Transverse colon (tissue), 4 donors: ENCODE measurements around the gene MT1F. TPM values are rescaled to one million over a fixed set of nuclear protein-coding genes. Genes with fewer than 3 reads are reported as not detected.

Experiments
- DNase-seq: peaks from one replicate; pipeline ENCODE4 v3.0.0-alpha.2; 2019
- H3K27ac ChIP-seq, 4 donors: fragments of 200-600 bp; sonication (generic); 2 replicates each; pipeline ENCODE4 v1.5.1; 2016 to 2018; ENCODE audit warnings: inconsistent platforms in 4 of 4
- H3K27me3 ChIP-seq: fragments of 200-600 bp; sonication (generic); 2 replicates; pipeline ENCODE4 v1.5.1; 2017; ENCODE audit warnings: inconsistent platforms
- H3K36me3 ChIP-seq, 4 donors: fragments of 200-600 bp; sonication (generic); 2 replicates each; pipeline ENCODE4 v1.5.1; 2017 to 2019; ENCODE audit warnings: inconsistent platforms in 4 of 4
- H3K4me1 ChIP-seq, 4 donors: fragments of 200-600 bp; sonication (generic); 2 replicates each; pipeline ENCODE4 v1.5.1; 2017 to 2020; ENCODE audit warnings: inconsistent platforms in 4 of 4
- H3K4me3 ChIP-seq, 4 donors: fragments of 200-600 bp; sonication (generic); 1 replicate in 1 of 4; 2 replicates in 3 of 4; pipeline versions ENCODE4 v1.5.1 to v1.6.1; 2017 to 2019; ENCODE audit warnings: inconsistent platforms in 4 of 4
- H3K9me3 ChIP-seq, 2 donors: fragments of 200-600 bp; sonication (generic); 2 replicates each; pipeline ENCODE4 v1.5.1; 2017 to 2019; ENCODE audit warnings: inconsistent platforms in 2 of 2
- CTCF ChIP-seq, 5 experiments: fragments of 200-600 bp in 3 of 5; fragments of 450-650 bp in 2 of 5; sonication (generic) in 3 of 5; IDR thresholded peaks; 1 replicate in 2 of 5; 2 replicates in 3 of 5; pipeline ENCODE4 v1.5.1; 2016 to 2017; ENCODE audit warnings: antibody characterized with exemption in 5 of 5, inconsistent platforms in 3 of 5, mild to moderate bottlenecking in 2 of 5, moderate library complexity in 1 of 5
- EP300 ChIP-seq: sonication (generic); formaldehyde crosslinking; IDR thresholded peaks from one replicate; pipeline ENCODE4 v1.6.1; 2017; ENCODE audit warnings: antibody characterized with exemption, low read depth
- POLR2A ChIP-seq: fragments of 450-650 bp; IDR thresholded peaks from one replicate; pipeline ENCODE4 v1.6.1; 2016; ENCODE audit warnings: antibody characterized with exemption, mild to moderate bottlenecking, moderate library complexity
- POLR2AphosphoS5 ChIP-seq, 3 donors: sonication (generic); formaldehyde crosslinking; IDR thresholded peaks; one replicate each; pipeline ENCODE4 v1.6.1; 2016; ENCODE audit warnings: antibody characterized with exemption in 3 of 3
- WGBS, 2 donors: methylation state at CpG; one replicate each; pipeline ENCODE4 v1.1.5; 2018; ENCODE audit warnings: low coverage in 1 of 2; 5-methylcytosine and 5-hydroxymethylcytosine counted together
- in situ Hi-C, 4 donors: fragments of 200-750 bp; cut with MboI; loops; one replicate each; pipeline versions ENCODE4 v1.15.0 to v1.15.1; 2017; ENCODE audit warnings: low sequenced_read_pairs in 3 of 4, low pct_ligation_motif_present in 1 of 4, low pct_unique_long_range_greater_than_20kb in 1 of 4
- intact Hi-C: fragments of 100-400 bp; cut with DNase I; formaldehyde crosslinking; loops from one replicate; pipeline ENCODE4 v1.15.1; 2023; ENCODE audit warnings: low total_unique reads
- total RNA-seq, 4 donors: library from RNA; depleted of rRNA; stranded (reverse); fragments of >200 nt; gene quantifications; one replicate each; pipeline ENCODE4 v1.1.0, GENCODE V29; 2016

The MT1F gene
- 10 to 100 TPM in 3 of 4 donors, 1 to 10 TPM in 1; 6.8 to 54.5 (median 18.9) TPM for total RNA-seq

- Histone ChIP-seq H3K9me3 (no peaks in the 10 kb centered on the region), H3K4me1 (peaks cover 5 to 18% (median 16%) of the 10 kb centered on the region in 4 donors), H3K36me3 (no peaks in the 10 kb centered on the region), H3K27ac (peak within 1 kb of the TSS; percentile 59 to 79 (median 75)), H3K4me3 (peak within 1 kb of the TSS; percentile 21 to 54 (median 48)), H3K27me3 (peaks cover 22% of the 10 kb centered on the region)
- in situ Hi-C loops (no loop called here), intact Hi-C loops (no loop called here)
- TF ChIP-seq POLR2AphosphoS5 (IDR thresholded peaks at IDR 0.05) (peak; percentile 40 to 61 (median 43)), POLR2A (peak; percentile 61), EP300 (no peak), CTCF (IDR thresholded peaks at IDR 0.05) (no peak)
- DNase-seq = peak; percentile 96
- 2% methylated on average over 45 of the region's 46 CpGs; no CpG with 5 or more reads in 1 of the 2 donors for WGBS, 2 donors
Measured at GRCh38 chr16:56657555-56658326, at the start of gene MT1F. Gene MT1F, plus strand, starts transcription at chr16:56657959. Its CDS starts 100 bp downstream, at chr16:56658059.

GRCh38 chr16:56608043-56608875 is 49.5 kb upstream of the MT1F start, which contains the start of gene MT2A:
Gene MT2A, plus strand, starts transcription at chr16:56608584. Its CDS starts 72 bp downstream, at chr16:56608656.
- H3K4me1 ChIP-seq = peaks cover 6 to 25% (median 19%) of the 10 kb centered on the region in 4 donors
- peak; percentile 96 for DNase-seq
- intact Hi-C loops = loop anchor here (1.0 to 5.0 kb wide), 3 partner anchors 19 to 74 kb away; partner anchors contain the start of genes MT1M and MT1X
- peak within 1 kb of the TSS; percentile 87 to 91 (median 90) for H3K27ac ChIP-seq
- H3K36me3 ChIP-seq = no peaks in the 10 kb centered on the region
- H3K4me3 ChIP-seq = peak within 1 kb of the TSS; percentile 45 to 75 (median 56)
- in situ Hi-C loops = no loop called here
- TF ChIP-seq POLR2A (peak; percentile 99), CTCF (IDR thresholded peaks at IDR 0.05) (no peak), EP300 (peak; percentile 95), POLR2AphosphoS5 (IDR thresholded peaks at IDR 0.05) (peak; percentile 93 to 99 (median 97))
- H3K27me3 ChIP-seq = no peaks in the 10 kb centered on the region
- H3K9me3 ChIP-seq = no peaks in the 10 kb centered on the region
- 0 to 8% methylated on average over 2 to 62 of the region's 62 CpGs for WGBS, 2 donors

- no peaks in the 10 kb centered on the region for H3K9me3 ChIP-seq
- TF ChIP-seq EP300 (no peak), POLR2AphosphoS5 (IDR thresholded peaks at IDR 0.05) (peak in 1 of 3 donors; percentile 3)
- no peaks in the 10 kb centered on the region for H3K27me3 ChIP-seq
- peak overlapping the region; percentile 45 to 75 (median 56) for H3K4me3 ChIP-seq
- DNase-seq = no peak
- in situ Hi-C loops = no loop called here
- H3K27ac ChIP-seq = peak overlapping the region; percentile 87 to 91 (median 90)
- 1% methylated on average over 20 of the region's 21 CpGs; no CpG with 5 or more reads in 1 of the 2 donors for WGBS, 2 donors
- no peaks in the 10 kb centered on the region for H3K36me3 ChIP-seq
- H3K4me1 ChIP-seq = peaks cover 6 to 25% (median 19%) of the 10 kb centered on the region in 4 donors
- intact Hi-C loops = loop anchor here (1.0 to 5.0 kb wide), 3 partner anchors 18 to 73 kb away; partner anchors contain the start of genes MT1M and MT1X
Measured at GRCh38 chr16:56608876-56609462, 48.8 kb upstream of the MT1F start.

- H3K27me3 ChIP-seq = no peaks in the 10 kb centered on the region
- 1 to 4% methylated on average over 5 to 6 of the region's 6 CpGs for WGBS, 2 donors
- peak; percentile 86 for DNase-seq
- no peaks in the 10 kb centered on the region for H3K36me3 ChIP-seq
- intact Hi-C loops = loop anchor here (2.0 to 5.0 kb wide), 2 partner anchors 17 to 73 kb away; partner anchors contain the start of gene MT1X
- H3K4me3 ChIP-seq = peak overlapping the region; percentile 45 to 75 (median 56)
- no peaks in the 10 kb centered on the region for H3K9me3 ChIP-seq
- H3K4me1 ChIP-seq = peaks cover 6 to 25% (median 19%) of the 10 kb centered on the region in 4 donors
- H3K27ac ChIP-seq = peak overlapping the region; percentile 87 to 91 (median 90)
- in situ Hi-C loops = no loop called here
- TF ChIP-seq EP300 = no peak
- TF ChIP-seq POLR2A = no peak
- peak in 1 of 5 experiments; percentile 2 for TF ChIP-seq CTCF (IDR thresholded peaks at IDR 0.05)
- TF ChIP-seq POLR2AphosphoS5 (IDR thresholded peaks at IDR 0.05) = peak; percentile 64 to 71 (median 71)
Measured at GRCh38 chr16:56609463-56609921, 48.3 kb upstream of the MT1F start.
